Right kidney (tissue), 1 donor: ENCODE results near the gene ADTRP.

ENCODE experiments used
- DNase-seq: peaks from one replicate; pipeline ENCODE4 v3.0.0-alpha.2; 2016

ADTRP gene

GRCh38 chr6:11773013-11773412 is 5.6 kb downstream of the ADTRP start:
- DNase-seq, result no peak

- DNase-seq, result no peak
Observed at GRCh38 chr6:11772109-11772825, 6.3 kb downstream of the ADTRP start.

GRCh38 chr6:11771473-11772048 is 7.0 kb downstream of the ADTRP start:
- DNase-seq, result no peak

- DNase-seq, result peak; percentile 25
Observed at GRCh38 chr6:11770546-11771466, 7.8 kb downstream of the ADTRP start.

GRCh38 chr6:11769811-11770545 is 8.6 kb downstream of the ADTRP start:
- DNase-seq, result no peak

- DNase-seq, result no peak
Observed at GRCh38 chr6:11769244-11769643, 9.4 kb downstream of the ADTRP start.

GRCh38 chr6:11767978-11768756 is 10.4 kb downstream of the ADTRP start:
- DNase-seq, result no peak

- no peak for DNase-seq
Observed at GRCh38 chr6:11767458-11767857, 11.1 kb downstream of the ADTRP start.

- DNase-seq, result no peak
Observed at GRCh38 chr6:11766589-11767450, 11.8 kb downstream of the ADTRP start.

- no peak for DNase-seq
Observed at GRCh38 chr6:11766043-11766442, 12.6 kb downstream of the ADTRP start.

- DNase-seq, result no peak
Observed at GRCh38 chr6:11764250-11764604, 14.4 kb downstream of the ADTRP start.

- DNase-seq, result no peak
Observed at GRCh38 chr6:11763460-11764249, 14.9 kb downstream of the ADTRP start.

GRCh38 chr6:11762794-11763459 is 15.7 kb downstream of the ADTRP start:
- no peak for DNase-seq

- no peak for DNase-seq
Observed at GRCh38 chr6:11761744-11762620, 16.6 kb downstream of the ADTRP start.

- no peak for DNase-seq
Observed at GRCh38 chr6:11760015-11760473, 18.6 kb downstream of the ADTRP start.

- DNase-seq, result no peak
Observed at GRCh38 chr6:11758878-11759277, 19.7 kb downstream of the ADTRP start.

GRCh38 chr6:11756726-11757125 is 21.9 kb downstream of the ADTRP start:
- DNase-seq, result no peak

- no peak for DNase-seq
Observed at GRCh38 chr6:11756292-11756691, 22.3 kb downstream of the ADTRP start.
